ENCODE results near the gene KCNIP4.

The KCNIP4 gene

DNA sequence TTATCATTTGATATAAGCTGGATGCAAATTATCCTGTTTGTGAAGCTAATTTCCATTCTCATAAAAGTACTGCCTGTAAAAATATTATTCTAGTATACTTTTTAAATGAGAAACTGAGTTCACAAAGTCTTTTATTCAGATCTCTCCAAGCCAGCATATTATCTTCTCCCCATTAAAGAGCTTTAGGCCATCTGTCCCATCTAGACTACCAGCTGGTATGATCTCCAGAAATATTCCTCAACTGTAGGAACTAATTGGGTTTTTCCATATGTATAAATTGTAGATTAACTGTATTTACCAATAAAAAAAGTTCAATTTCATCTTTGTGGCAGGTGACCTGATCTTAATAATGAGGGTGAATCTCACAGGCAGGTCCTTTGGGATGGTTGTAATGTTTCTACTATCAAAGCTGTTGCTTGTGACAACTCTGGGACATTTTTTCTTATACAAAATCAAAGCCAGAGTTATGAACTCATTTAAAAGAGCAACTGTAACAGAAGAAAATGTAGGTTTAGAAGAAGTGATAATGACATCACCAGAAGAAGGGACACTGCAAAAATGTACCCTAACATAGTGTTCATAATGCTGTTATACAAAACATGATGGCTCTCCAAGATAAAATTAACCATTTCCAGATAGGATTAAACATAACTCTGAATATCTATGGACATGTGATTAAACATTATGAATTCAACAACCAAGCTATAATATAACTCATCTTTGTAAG, 132.8 kb downstream of the KCNIP4 start:
- Histone ChIP-seq H3K36me3 (ENCODE audit: insufficient read depth, low read length) (no peaks in the 10 kb centered on the region), H3K4me3 (no peak overlapping the region), H3K27ac (no peak overlapping the region), H3K9me3 (ENCODE audit: low read depth, low read length) (no peaks in the 10 kb centered on the region), H3K9ac (ENCODE audit: insufficient read length) (no peak overlapping the region)
- no peak for TF ChIP-seq FOXP2 (optimal IDR thresholded peaks at IDR 0.05; ENCODE audit: control extremely low read depth, extremely low read length, insufficient read depth)
- TF ChIP-seq POLR2AphosphoS5 (IDR thresholded peaks at IDR 0.05; ENCODE audit: borderline replicate concordance, low read depth, low read length) = no peak
- no peak for TF ChIP-seq EZH2 (IDR thresholded peaks at IDR 0.05)
- no peak for DNase-seq (ENCODE audit: low read depth, low spot score)

DNA sequence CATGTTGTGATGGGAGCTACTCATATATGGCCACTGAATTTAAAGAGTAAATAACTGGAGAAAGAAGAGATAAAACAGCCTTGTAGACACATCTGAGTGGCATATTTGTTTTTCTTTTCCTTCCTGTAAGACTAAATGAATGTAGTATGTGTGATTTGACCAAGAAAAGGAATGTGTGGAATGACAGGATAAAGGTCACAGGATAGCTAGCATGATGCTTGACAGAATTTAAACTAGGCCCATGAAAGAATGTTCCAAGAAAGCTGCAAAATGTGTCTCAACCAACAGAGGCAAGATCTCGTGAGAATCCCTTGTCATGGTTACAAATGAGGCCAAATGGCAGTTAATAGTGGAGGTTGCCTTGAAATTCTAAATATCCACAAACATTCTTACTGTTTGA, 137.0 kb downstream of the KCNIP4 start:
- DNase-seq (ENCODE audit: low read depth, low spot score) = no peak
- no peak overlapping the region for H3K9ac ChIP-seq (ENCODE audit: insufficient read length)
- H3K9me3 ChIP-seq (ENCODE audit: low read depth, low read length) = no peaks in the 10 kb centered on the region
- no peak overlapping the region for H3K27ac ChIP-seq
- no peak overlapping the region for H3K4me3 ChIP-seq
- H3K36me3 ChIP-seq (ENCODE audit: insufficient read depth, low read length) = no peaks in the 10 kb centered on the region
- TF ChIP-seq EZH2 (IDR thresholded peaks at IDR 0.05) (no peak), POLR2AphosphoS5 (IDR thresholded peaks at IDR 0.05; ENCODE audit: borderline replicate concordance, low read depth, low read length) (no peak), FOXP2 (optimal IDR thresholded peaks at IDR 0.05; ENCODE audit: control extremely low read depth, extremely low read length, insufficient read depth) (no peak)

DNA sequence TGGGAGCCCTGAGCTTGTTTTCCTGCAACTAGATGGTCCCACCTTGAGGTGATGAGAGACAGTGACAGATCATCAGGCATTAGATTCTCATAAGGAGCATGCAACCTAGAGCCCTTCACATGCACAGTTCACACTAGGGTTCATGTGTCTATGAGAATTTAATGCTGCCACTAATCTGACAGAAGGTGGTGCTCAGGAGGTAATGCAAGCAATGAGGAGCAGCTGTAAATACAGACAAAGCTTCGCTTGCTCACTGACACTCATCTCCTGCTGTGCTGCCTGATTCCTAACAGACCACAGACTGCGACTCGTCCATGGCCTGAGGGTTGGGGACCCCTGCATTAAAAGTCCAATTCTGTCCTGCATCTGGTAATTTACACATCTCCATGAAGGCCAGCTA, 141.6 kb downstream of the KCNIP4 start:
- Histone ChIP-seq H3K9ac (ENCODE audit: insufficient read length) (no peak overlapping the region), H3K9me3 (ENCODE audit: low read depth, low read length) (no peaks in the 10 kb centered on the region), H3K36me3 (ENCODE audit: insufficient read depth, low read length) (no peaks in the 10 kb centered on the region), H3K4me3 (no peak overlapping the region), H3K27ac (no peak overlapping the region)
- TF ChIP-seq FOXP2 (optimal IDR thresholded peaks at IDR 0.05; ENCODE audit: control extremely low read depth, extremely low read length, insufficient read depth) (no peak), EZH2 (IDR thresholded peaks at IDR 0.05) (no peak), POLR2AphosphoS5 (IDR thresholded peaks at IDR 0.05; ENCODE audit: borderline replicate concordance, low read depth, low read length) (no peak)
- no peak for DNase-seq (ENCODE audit: low read depth, low spot score)

DNA sequence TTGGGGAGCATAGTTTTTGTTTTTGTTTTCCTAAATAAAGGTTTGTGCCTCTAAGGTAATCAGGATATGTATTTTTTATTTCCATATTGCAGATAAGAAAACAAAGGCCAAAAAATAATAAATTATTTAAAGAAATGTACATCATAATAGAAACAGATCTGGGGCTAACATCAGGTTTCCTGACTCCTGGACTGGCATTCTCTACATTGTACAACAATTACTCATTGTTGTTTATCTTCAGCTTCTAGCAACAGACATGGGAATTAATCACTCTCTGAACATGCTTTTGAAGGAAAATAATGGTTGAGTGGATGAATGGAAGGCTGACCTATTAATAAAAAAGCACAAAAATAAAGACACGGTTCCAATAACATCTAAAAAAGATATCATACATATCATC, 146.2 kb downstream of the KCNIP4 start:
- TF ChIP-seq EZH2 (IDR thresholded peaks at IDR 0.05) (no peak), POLR2AphosphoS5 (IDR thresholded peaks at IDR 0.05; ENCODE audit: borderline replicate concordance, low read depth, low read length) (no peak), FOXP2 (optimal IDR thresholded peaks at IDR 0.05; ENCODE audit: control extremely low read depth, extremely low read length, insufficient read depth) (no peak)
- H3K4me3 ChIP-seq = no peak overlapping the region

DNA sequence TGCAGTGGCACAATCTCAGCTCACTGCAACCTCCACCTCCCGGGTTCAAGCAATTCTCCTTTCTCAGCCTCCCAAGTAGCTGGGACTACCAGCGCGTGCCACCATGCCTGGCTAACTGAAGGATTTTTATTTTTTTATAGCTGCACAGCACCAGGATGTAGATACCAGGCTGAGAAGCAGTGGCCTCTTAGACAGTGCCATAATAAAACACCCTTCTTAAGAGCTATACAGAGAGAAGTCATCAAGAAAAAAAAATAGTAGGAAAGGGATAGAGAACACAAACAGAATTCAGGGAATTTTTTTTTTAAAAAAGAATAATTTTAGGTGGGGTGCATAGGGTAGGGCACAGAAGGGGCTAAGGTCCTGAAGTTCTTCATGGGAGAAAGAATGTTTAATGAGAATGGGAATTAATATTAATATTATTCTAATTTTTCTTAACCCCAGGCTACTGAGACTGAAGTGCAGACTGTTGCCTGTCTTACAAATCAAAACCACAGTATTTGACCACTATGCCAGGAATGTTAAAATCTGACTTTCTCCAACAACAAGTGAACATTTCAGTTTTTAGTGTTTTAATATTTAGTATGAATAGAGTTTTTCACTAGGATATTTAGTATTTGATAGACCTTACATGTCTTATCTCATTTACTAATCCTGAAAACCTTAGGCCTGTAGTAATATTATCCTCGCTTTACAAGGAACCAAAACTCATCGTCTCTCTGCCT, 146.7 kb downstream of the KCNIP4 start:
- Histone ChIP-seq H3K4me3 (no peak overlapping the region), H3K36me3 (ENCODE audit: insufficient read depth, low read length) (no peaks in the 10 kb centered on the region), H3K9me3 (ENCODE audit: low read depth, low read length) (no peaks in the 10 kb centered on the region), H3K27ac (no peak overlapping the region), H3K9ac (ENCODE audit: insufficient read length) (no peak overlapping the region)
- TF ChIP-seq EZH2 (IDR thresholded peaks at IDR 0.05) = no peak
- no peak for TF ChIP-seq POLR2AphosphoS5 (IDR thresholded peaks at IDR 0.05; ENCODE audit: borderline replicate concordance, low read depth, low read length)
- TF ChIP-seq FOXP2 (optimal IDR thresholded peaks at IDR 0.05; ENCODE audit: control extremely low read depth, extremely low read length, insufficient read depth) = no peak
- no peak for DNase-seq (ENCODE audit: low read depth, low spot score)

More for the DNA sequence above, 146.2 kb downstream of the KCNIP4 start:
- H3K36me3 ChIP-seq (ENCODE audit: insufficient read depth, low read length) = no peaks in the 10 kb centered on the region
- H3K9me3 ChIP-seq (ENCODE audit: low read depth, low read length) = no peaks in the 10 kb centered on the region
- no peak overlapping the region for H3K27ac ChIP-seq
- H3K9ac ChIP-seq (ENCODE audit: insufficient read length) = no peak overlapping the region
- DNase-seq (ENCODE audit: low read depth, low spot score) = no peak

DNA sequence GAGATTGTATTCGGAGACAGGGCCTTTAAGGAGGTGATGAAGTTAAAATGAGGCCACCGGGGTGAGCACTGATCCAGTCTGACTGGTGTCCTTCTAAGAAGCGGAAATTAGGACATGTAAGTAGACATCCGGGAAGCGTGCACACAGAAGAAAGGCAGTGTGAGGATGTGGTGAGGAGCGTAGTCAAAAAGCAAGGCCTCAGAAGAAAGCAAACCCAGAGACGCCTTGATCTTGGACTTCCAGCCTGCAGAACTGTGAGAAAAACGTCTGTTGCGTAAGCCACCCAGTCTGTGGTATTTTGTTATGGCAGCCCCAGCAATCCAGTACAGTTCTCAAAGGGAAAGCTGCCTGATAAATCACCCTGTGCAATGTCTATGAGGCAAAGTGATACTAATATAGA, 153.5 kb downstream of the KCNIP4 start:
- Histone ChIP-seq H3K9ac (ENCODE audit: insufficient read length) (no peak overlapping the region), H3K27ac (no peak overlapping the region), H3K36me3 (ENCODE audit: insufficient read depth, low read length) (no peaks in the 10 kb centered on the region), H3K4me3 (no peak overlapping the region), H3K9me3 (ENCODE audit: low read depth, low read length) (no peaks in the 10 kb centered on the region)
- TF ChIP-seq EZH2 (IDR thresholded peaks at IDR 0.05) (no peak), POLR2AphosphoS5 (IDR thresholded peaks at IDR 0.05; ENCODE audit: borderline replicate concordance, low read depth, low read length) (no peak), FOXP2 (optimal IDR thresholded peaks at IDR 0.05; ENCODE audit: control extremely low read depth, extremely low read length, insufficient read depth) (no peak)
- DNase-seq (ENCODE audit: low read depth, low spot score) = no peak

DNA sequence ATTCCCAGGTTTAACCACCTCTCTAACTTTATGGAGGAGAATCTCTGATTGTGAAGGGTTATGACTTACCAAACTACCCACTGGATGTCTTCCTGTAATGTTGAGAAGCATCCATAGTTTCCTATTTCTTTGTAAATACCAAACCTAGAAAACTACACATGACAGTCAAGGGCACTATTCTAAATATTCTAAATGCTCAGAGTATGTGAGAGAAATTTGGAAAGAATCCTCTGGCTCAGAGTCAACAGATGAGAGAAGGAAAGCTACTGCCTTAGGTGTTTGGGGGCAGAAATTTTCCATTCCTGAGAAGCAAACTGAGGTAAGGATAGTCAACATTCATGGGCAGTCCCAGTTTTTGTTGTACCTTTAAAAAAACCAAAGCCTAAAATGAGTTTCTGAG, 155.8 kb downstream of the KCNIP4 start:
- no peaks in the 10 kb centered on the region for H3K36me3 ChIP-seq (ENCODE audit: insufficient read depth, low read length)
- H3K9ac ChIP-seq (ENCODE audit: insufficient read length) = no peak overlapping the region
- no peak for TF ChIP-seq EZH2 (IDR thresholded peaks at IDR 0.05)
- TF ChIP-seq POLR2AphosphoS5 (IDR thresholded peaks at IDR 0.05; ENCODE audit: borderline replicate concordance, low read depth, low read length) = no peak
- TF ChIP-seq FOXP2 (optimal IDR thresholded peaks at IDR 0.05; ENCODE audit: control extremely low read depth, extremely low read length, insufficient read depth) = no peak
- no peak overlapping the region for H3K27ac ChIP-seq
- no peak for DNase-seq (ENCODE audit: low read depth, low spot score)
- H3K9me3 ChIP-seq (ENCODE audit: low read depth, low read length) = no peaks in the 10 kb centered on the region
- no peak overlapping the region for H3K4me3 ChIP-seq

DNA sequence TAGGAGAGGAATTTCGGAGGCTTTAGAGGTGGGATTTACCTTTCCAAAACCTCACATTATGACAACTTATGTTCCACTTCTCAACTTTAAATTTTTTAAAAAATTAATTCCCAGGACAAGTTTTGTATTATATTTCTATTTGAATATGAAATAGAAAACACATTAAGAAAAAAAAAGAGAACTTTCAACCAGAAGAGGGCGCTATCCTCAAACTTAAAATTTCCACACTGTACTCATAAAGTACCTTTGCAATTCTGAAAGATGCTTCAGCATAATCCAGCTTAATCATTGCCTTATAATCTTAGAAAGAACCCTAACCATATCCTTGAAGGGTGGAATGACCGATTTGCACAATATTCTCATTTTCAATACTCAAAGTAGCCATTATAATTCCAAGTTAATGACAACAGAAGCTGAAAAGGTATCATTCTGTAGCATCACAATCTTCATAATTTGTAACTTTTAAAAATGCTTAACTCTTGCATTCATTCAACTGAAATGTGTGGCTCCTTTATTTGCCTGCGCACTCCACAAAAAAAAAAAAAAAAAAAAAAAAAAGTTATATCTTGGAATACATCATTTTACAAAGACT, 158.0 kb downstream of the KCNIP4 start:
- Histone ChIP-seq H3K9ac (ENCODE audit: insufficient read length) (no peak overlapping the region), H3K4me3 (no peak overlapping the region)
- TF ChIP-seq FOXP2 (optimal IDR thresholded peaks at IDR 0.05; ENCODE audit: control extremely low read depth, extremely low read length, insufficient read depth) (no peak), EZH2 (IDR thresholded peaks at IDR 0.05) (no peak), POLR2AphosphoS5 (IDR thresholded peaks at IDR 0.05; ENCODE audit: borderline replicate concordance, low read depth, low read length) (no peak)

More for the DNA sequence above, 158.0 kb downstream of the KCNIP4 start:
- Histone ChIP-seq H3K9me3 (ENCODE audit: low read depth, low read length) (no peaks in the 10 kb centered on the region), H3K27ac (no peak overlapping the region), H3K36me3 (ENCODE audit: insufficient read depth, low read length) (no peaks in the 10 kb centered on the region)
- no peak for DNase-seq (ENCODE audit: low read depth, low spot score)
